Measurements from ENCODE around the gene CAPN11.

The CAPN11 gene

GRCh38 chr6:44220913-44221290 is 62.3 kb downstream of the CAPN11 start:
- Histone ChIP-seq H3K9me3 (ENCODE audit: control insufficient read depth, insufficient read depth, low read depth, low read length) (no peaks in the 10 kb centered on the region), H3K27ac (ENCODE audit: extremely low read depth, low read depth, low read length) (peak overlapping the region; percentile 60), H3K36me3 (ENCODE audit: control insufficient read depth in 2 of 2, insufficient read depth in 1 of 2, low read length in 2 of 2) (no peaks in the 10 kb centered on the region), H3K4me1 (ENCODE audit: control insufficient read depth, insufficient read depth, low read length) (peaks cover 19% of the 10 kb centered on the region), H3K4me3 (ENCODE audit: low read depth, low read length) (no peak overlapping the region)
- TF ChIP-seq ZBTB48 (tag by site-specific recombination; IDR thresholded peaks at IDR 0.05) (no peak), HOXA7 (CRISPR knock-in tag; IDR thresholded peaks at IDR 0.05; ENCODE audit: borderline replicate concordance) (no peak), ZNF510 (tag by site-specific recombination; IDR thresholded peaks at IDR 0.05; ENCODE audit: insufficient replicate concordance) (no peak), ZBTB20 (tag by site-specific recombination; IDR thresholded peaks at IDR 0.05) (no peak), ZNF433 (tag by site-specific recombination; IDR thresholded peaks at IDR 0.05; ENCODE audit: low read depth) (no peak), ZNF121 (tag by site-specific recombination; IDR thresholded peaks at IDR 0.05) (peak; percentile 99), ZNF341 (tag by site-specific recombination; IDR thresholded peaks at IDR 0.05; ENCODE audit: low read depth) (no peak)
- POLR2A ChIA-PET, result interaction anchor here (1.2 to 5.7 kb wide), 3 partner anchors 26 to 36 kb away, joined by 3 to 90 read pairs (median 9); partner anchors contain the start of gene HSP90AB1
- CTCF ChIA-PET, result interaction anchor here (0.6 to 11.1 kb wide), 7 partner anchors 15 to 48 kb away, joined by 3 to 148 read pairs (median 4); partner anchors contain the start of gene HSP90AB1

DNA sequence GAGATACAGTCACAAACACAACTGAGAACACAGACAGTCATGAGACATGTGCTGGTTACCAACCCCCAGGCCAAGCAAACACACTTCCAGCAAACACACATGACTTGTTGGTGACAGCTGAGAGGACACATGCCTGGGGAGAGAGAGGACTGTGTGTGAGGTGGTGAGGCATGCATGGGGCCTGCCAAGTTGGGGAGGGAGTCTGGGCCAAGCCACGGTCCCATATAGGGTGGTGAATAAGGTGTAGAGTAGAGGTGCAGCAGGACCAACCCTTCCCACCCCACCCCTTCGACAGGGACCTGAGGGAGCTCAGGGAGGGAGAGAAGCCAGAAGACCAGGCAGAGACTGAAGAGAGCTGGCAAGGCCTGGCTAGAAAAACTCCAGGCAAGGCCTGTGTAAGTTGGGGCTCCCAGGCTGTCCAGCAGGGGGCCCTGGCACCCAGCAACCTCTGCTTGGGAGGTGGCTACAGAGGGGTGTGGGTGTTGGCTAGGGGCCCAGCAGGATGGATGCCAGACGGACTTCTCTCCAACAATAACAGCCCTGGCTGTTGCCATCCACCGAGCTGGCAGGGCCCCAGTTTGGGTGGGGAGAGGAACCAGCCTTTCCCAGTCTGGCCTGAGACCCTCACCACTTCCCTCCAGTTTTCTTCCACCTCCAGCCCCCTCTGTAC is 62.8 kb downstream of the CAPN11 start:
- no peaks in the 10 kb centered on the region for H3K9me3 ChIP-seq (ENCODE audit: control insufficient read depth, insufficient read depth, low read depth, low read length)
- H3K4me3 ChIP-seq (ENCODE audit: low read depth, low read length), result no peak overlapping the region
- ChIA-PET CTCF (interaction anchor here (0.6 to 11.1 kb wide), 11 partner anchors 9 to 458 kb away, joined by 3 to 148 read pairs (median 4); partner anchors contain the start of genes HSP90AB1 and SLC35B2), POLR2A (interaction anchor here (0.6 to 5.7 kb wide), 7 partner anchors 25 to 87 kb away, joined by 3 to 90 read pairs (median 4); partner anchors contain the start of gene HSP90AB1)
- H3K4me1 ChIP-seq (ENCODE audit: control insufficient read depth, insufficient read depth, low read length), result peaks cover 23% of the 10 kb centered on the region
- H3K27ac ChIP-seq (ENCODE audit: extremely low read depth, low read depth, low read length), result peak overlapping the region; percentile 60
- H3K36me3 ChIP-seq (ENCODE audit: control insufficient read depth in 2 of 2, insufficient read depth in 1 of 2, low read length in 2 of 2), result no peaks in the 10 kb centered on the region
- TF ChIP-seq ZNF423 (tag by site-specific recombination; IDR thresholded peaks at IDR 0.05) (peak; percentile 37; the same call in 1 of the 2 replicates), ZBTB1 (tag by site-specific recombination; IDR thresholded peaks at IDR 0.05) (no peak), ZNF248 (tag by site-specific recombination; IDR thresholded peaks at IDR 0.05) (no peak), ZNF843 (tag by site-specific recombination; IDR thresholded peaks at IDR 0.05) (peak; percentile 17; the same call in 1 of the 2 replicates), SALL2 (tag by site-specific recombination; IDR thresholded peaks at IDR 0.05; ENCODE audit: borderline replicate concordance) (no peak), ZNF629 (tag by site-specific recombination; IDR thresholded peaks at IDR 0.05) (peak; percentile 29; the same call in 1 of the 2 replicates), SCRT2 (tag by site-specific recombination; IDR thresholded peaks at IDR 0.05) (peak; percentile 79), ZIC2 (tag by site-specific recombination; IDR thresholded peaks at IDR 0.05) (peak; percentile 68), ZNF266 (tag by site-specific recombination; IDR thresholded peaks at IDR 0.05; ENCODE audit: low read depth) (no peak), SP2 (tag by site-specific recombination; IDR thresholded peaks at IDR 0.05) (peak; percentile 49), ZNF600 (tag by site-specific recombination; IDR thresholded peaks at IDR 0.05) (peak; percentile 66; the same call in 1 of the 2 replicates), ZNF324 (tag by site-specific recombination; IDR thresholded peaks at IDR 0.05) (0 out of 2 replicates have a peak, but pooled peaks have one; percentile 17), ZBTB8A (tag by site-specific recombination; IDR thresholded peaks at IDR 0.05) (peak; percentile 44; the same call in 1 of the 2 replicates), ZNF184 (tag by site-specific recombination; IDR thresholded peaks at IDR 0.05) (peak; percentile 50; the same call in 1 of the 2 replicates), ZNF341 (tag by site-specific recombination; IDR thresholded peaks at IDR 0.05; ENCODE audit: low read depth) (peak; percentile 83), ZSCAN16 (tag by site-specific recombination; IDR thresholded peaks at IDR 0.05) (no peak), KLF16 (tag by site-specific recombination; IDR thresholded peaks at IDR 0.05) (peak; percentile 74; the same call in 1 of the 2 replicates)
- TF ChIP-seq, protein P1, sequence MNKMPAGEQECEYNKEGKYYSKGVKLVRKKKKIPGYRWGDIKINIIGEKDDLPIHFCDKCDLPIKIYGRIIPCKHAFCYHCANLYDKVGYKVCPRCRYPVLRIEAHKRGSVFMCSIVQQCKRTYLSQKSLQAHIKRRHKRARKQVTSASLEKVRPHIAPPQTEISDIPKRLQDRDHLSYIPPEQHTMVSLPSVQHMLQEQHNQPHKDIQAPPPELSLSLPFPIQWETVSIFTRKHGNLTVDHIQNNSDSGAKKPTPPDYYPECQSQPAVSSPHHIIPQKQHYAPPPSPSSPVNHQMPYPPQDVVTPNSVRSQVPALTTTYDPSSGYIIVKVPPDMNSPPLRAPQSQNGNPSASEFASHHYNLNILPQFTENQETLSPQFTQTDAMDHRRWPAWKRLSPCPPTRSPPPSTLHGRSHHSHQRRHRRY (tag by site-specific recombination; IDR thresholded peaks at IDR 0.05), result no peak
- TF ChIP-seq, protein P2, sequence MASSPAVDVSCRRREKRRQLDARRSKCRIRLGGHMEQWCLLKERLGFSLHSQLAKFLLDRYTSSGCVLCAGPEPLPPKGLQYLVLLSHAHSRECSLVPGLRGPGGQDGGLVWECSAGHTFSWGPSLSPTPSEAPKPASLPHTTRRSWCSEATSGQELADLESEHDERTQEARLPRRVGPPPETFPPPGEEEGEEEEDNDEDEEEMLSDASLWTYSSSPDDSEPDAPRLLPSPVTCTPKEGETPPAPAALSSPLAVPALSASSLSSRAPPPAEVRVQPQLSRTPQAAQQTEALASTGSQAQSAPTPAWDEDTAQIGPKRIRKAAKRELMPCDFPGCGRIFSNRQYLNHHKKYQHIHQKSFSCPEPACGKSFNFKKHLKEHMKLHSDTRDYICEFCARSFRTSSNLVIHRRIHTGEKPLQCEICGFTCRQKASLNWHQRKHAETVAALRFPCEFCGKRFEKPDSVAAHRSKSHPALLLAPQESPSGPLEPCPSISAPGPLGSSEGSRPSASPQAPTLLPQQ (tag by site-specific recombination; IDR thresholded peaks at IDR 0.05), result peak; percentile 80; the same call in 1 of the 2 replicates
- TF ChIP-seq, protein P3, sequence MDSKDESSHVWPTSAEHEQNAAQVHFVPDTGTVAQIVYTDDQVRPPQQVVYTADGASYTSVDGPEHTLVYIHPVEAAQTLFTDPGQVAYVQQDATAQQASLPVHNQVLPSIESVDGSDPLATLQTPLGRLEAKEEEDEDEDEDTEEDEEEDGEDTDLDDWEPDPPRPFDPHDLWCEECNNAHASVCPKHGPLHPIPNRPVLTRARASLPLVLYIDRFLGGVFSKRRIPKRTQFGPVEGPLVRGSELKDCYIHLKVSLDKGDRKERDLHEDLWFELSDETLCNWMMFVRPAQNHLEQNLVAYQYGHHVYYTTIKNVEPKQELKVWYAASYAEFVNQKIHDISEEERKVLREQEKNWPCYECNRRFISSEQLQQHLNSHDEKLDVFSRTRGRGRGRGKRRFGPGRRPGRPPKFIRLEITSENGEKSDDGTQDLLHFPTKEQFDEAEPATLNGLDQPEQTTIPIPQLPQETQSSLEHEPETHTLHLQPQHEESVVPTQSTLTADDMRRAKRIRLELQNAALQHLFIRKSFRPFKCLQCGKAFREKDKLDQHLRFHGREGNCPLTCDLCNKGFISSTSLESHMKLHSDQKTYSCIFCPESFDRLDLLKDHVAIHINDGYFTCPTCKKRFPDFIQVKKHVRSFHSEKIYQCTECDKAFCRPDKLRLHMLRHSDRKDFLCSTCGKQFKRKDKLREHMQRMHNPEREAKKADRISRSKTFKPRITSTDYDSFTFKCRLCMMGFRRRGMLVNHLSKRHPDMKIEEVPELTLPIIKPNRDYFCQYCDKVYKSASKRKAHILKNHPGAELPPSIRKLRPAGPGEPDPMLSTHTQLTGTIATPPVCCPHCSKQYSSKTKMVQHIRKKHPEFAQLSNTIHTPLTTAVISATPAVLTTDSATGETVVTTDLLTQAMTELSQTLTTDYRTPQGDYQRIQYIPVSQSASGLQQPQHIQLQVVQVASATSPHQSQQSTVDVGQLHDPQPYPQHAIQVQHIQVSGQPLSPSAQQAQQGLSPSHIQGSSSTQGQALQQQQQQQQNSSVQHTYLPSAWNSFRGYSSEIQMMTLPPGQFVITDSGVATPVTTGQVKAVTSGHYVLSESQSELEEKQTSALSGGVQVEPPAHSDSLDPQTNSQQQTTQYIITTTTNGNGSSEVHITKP (tag by site-specific recombination; IDR thresholded peaks at IDR 0.05), result peak; percentile 91
- TF ChIP-seq, protein P4, sequence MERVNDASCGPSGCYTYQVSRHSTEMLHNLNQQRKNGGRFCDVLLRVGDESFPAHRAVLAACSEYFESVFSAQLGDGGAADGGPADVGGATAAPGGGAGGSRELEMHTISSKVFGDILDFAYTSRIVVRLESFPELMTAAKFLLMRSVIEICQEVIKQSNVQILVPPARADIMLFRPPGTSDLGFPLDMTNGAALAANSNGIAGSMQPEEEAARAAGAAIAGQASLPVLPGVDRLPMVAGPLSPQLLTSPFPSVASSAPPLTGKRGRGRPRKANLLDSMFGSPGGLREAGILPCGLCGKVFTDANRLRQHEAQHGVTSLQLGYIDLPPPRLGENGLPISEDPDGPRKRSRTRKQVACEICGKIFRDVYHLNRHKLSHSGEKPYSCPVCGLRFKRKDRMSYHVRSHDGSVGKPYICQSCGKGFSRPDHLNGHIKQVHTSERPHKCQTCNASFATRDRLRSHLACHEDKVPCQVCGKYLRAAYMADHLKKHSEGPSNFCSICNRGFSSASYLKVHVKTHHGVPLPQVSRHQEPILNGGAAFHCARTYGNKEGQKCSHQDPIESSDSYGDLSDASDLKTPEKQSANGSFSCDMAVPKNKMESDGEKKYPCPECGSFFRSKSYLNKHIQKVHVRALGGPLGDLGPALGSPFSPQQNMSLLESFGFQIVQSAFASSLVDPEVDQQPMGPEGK (tag by site-specific recombination; IDR thresholded peaks at IDR 0.05), result peak; percentile 82

Measured in HEK293 (cell line).